ENCODE results near the gene ZNF664. TPM values are rescaled to one million over a fixed set of nuclear protein-coding genes. Genes with fewer than 3 reads are reported as not detected.

ZNF664 gene
- polyA plus RNA-seq, 3 donors: 1.5 to 20.9 (median 2.7) TPM

- no peaks in the 10 kb centered on the region for H3K79me2 ChIP-seq (ENCODE audit: insufficient read depth, low read length)
- Mint-ChIP-seq H3K4me3 (no peak overlapping the region), H3K36me3 (no peaks in the 10 kb centered on the region), H3K27me3 (ENCODE audit: low read depth in 3 of 3) (no peaks in the 10 kb centered on the region), H3K9me3 (no peaks in the 10 kb centered on the region), H3K4me1 (no peaks in the 10 kb centered on the region), H3K27ac (no peak overlapping the region)
- intact Hi-C loops (cut with micrococcal nuclease): no loop called here
- no peak overlapping the region for H2AFZ ChIP-seq (ENCODE audit: insufficient read depth, low read depth, low read length, poor library complexity, severe bottlenecking)
- H3K9me3 ChIP-seq (replicated peaks in 1 of 2; ENCODE audit: control insufficient read depth in 1 of 2, insufficient read depth in 1 of 2, low read length in 2 of 2): no peaks in the 10 kb centered on the region
- H3K36me3 ChIP-seq (replicated peaks in 1 of 2; ENCODE audit: control insufficient read depth in 1 of 2, insufficient read depth in 2 of 2, low read length in 2 of 2): no peaks in the 10 kb centered on the region
- no peak overlapping the region for H3K27ac ChIP-seq (ENCODE audit: low read depth in 1 of 2, low read length in 2 of 2)
- H3K27me3 ChIP-seq (ENCODE audit: control insufficient read depth in 2 of 2, insufficient read depth in 2 of 2, low read length in 2 of 2): no peaks in the 10 kb centered on the region
- H3K9ac ChIP-seq (ENCODE audit: insufficient read depth, low read length, poor library complexity, severe bottlenecking): no peak overlapping the region
- no peak overlapping the region for H3K4me2 ChIP-seq (replicated peaks; ENCODE audit: extremely low read depth, low read length, poor library complexity, severe bottlenecking)
- 93% methylated on average over 2 of the region's 3 CpGs for WGBS (ENCODE audit: insufficient coverage)
- no peaks in the 10 kb centered on the region for H3K4me1 ChIP-seq (ENCODE audit: control insufficient read depth in 1 of 2, insufficient read depth in 2 of 2, low read length in 2 of 2)
- TF ChIP-seq, protein P1, sequence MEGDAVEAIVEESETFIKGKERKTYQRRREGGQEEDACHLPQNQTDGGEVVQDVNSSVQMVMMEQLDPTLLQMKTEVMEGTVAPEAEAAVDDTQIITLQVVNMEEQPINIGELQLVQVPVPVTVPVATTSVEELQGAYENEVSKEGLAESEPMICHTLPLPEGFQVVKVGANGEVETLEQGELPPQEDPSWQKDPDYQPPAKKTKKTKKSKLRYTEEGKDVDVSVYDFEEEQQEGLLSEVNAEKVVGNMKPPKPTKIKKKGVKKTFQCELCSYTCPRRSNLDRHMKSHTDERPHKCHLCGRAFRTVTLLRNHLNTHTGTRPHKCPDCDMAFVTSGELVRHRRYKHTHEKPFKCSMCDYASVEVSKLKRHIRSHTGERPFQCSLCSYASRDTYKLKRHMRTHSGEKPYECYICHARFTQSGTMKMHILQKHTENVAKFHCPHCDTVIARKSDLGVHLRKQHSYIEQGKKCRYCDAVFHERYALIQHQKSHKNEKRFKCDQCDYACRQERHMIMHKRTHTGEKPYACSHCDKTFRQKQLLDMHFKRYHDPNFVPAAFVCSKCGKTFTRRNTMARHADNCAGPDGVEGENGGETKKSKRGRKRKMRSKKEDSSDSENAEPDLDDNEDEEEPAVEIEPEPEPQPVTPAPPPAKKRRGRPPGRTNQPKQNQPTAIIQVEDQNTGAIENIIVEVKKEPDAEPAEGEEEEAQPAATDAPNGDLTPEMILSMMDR (IDR thresholded peaks at IDR 0.05): no peak
- DNase-seq: no peak
- no peaks in the 10 kb centered on the region for H4K20me1 ChIP-seq (ENCODE audit: insufficient read depth, low read length)
- no peak overlapping the region for H3K4me3 ChIP-seq (replicated peaks in 1 of 3; ENCODE audit: low read depth in 2 of 3, low read length in 3 of 3)
These were observed 15.8 kb upstream of the ZNF664 start for GRCh38 chr12:123957196-123957595.

- Mint-ChIP-seq H3K27ac (no peak overlapping the region), H3K4me3 (no peak overlapping the region)
- H3K9ac ChIP-seq (ENCODE audit: insufficient read depth, low read length, poor library complexity, severe bottlenecking): no peak overlapping the region
These were observed 14.6 kb upstream of the ZNF664 start for GRCh38 chr12:123958462-123958861.

More at GRCh38 chr12:123958462-123958861, 14.6 kb upstream of the ZNF664 start:
- Mint-ChIP-seq H3K9me3 (no peaks in the 10 kb centered on the region), H3K4me1 (no peaks in the 10 kb centered on the region), H3K36me3 (no peaks in the 10 kb centered on the region), H3K27me3 (ENCODE audit: low read depth in 3 of 3) (no peaks in the 10 kb centered on the region)
- Histone ChIP-seq H3K9me3 (replicated peaks in 1 of 2; ENCODE audit: control insufficient read depth in 1 of 2, insufficient read depth in 1 of 2, low read length in 2 of 2) (no peaks in the 10 kb centered on the region), H3K4me3 (replicated peaks in 1 of 3; ENCODE audit: low read depth in 2 of 3, low read length in 3 of 3) (no peak overlapping the region), H4K20me1 (ENCODE audit: insufficient read depth, low read length) (no peaks in the 10 kb centered on the region), H3K36me3 (replicated peaks in 1 of 2; ENCODE audit: control insufficient read depth in 1 of 2, insufficient read depth in 2 of 2, low read length in 2 of 2) (no peaks in the 10 kb centered on the region), H3K27ac (ENCODE audit: low read depth in 1 of 2, low read length in 2 of 2) (no peak overlapping the region), H3K79me2 (ENCODE audit: insufficient read depth, low read length) (no peaks in the 10 kb centered on the region), H3K4me1 (ENCODE audit: control insufficient read depth in 1 of 2, insufficient read depth in 2 of 2, low read length in 2 of 2) (no peaks in the 10 kb centered on the region), H3K4me2 (replicated peaks; ENCODE audit: extremely low read depth, low read length, poor library complexity, severe bottlenecking) (no peak overlapping the region), H2AFZ (ENCODE audit: insufficient read depth, low read depth, low read length, poor library complexity, severe bottlenecking) (no peak overlapping the region), H3K27me3 (ENCODE audit: control insufficient read depth in 2 of 2, insufficient read depth in 2 of 2, low read length in 2 of 2) (no peaks in the 10 kb centered on the region)
- intact Hi-C loops (cut with micrococcal nuclease): no loop called here
- WGBS (ENCODE audit: insufficient coverage): 96% methylated on average over 4 of the region's 8 CpGs
- no peak for DNase-seq
- TF ChIP-seq, protein P1 (IDR thresholded peaks at IDR 0.05): no peak
